MCF 10A (cell line): ENCODE data around the gene CDK4. TPM values are rescaled to one million over a fixed set of nuclear protein-coding genes. Genes with fewer than 3 reads are reported as not detected.

Experiments
- BruUV-seq: library from RNA; stranded (reverse); fragments of 400-500 nt; replicated peaks from 2 replicates; lab custom pipeline; 2021; lab: Mats Ljungman, UMichigan
- CTCF ChIA-PET: fragments of 300-600 bp; sonication (Branson Sonifier 250); formaldehyde crosslinking; extraction: SDS; loops from one replicate; lab custom pipeline; 2021; ENCODE audit warnings: antibody characterized with exemption, inconsistent platforms; lab: Yijun Ruan, JAX
- POLR2A ChIA-PET: fragments of 300-600, 350-650 bp; sonication (Branson Sonifier 250); formaldehyde crosslinking; extraction: SDS; loops from one replicate; lab custom pipeline; 2020; ENCODE audit warnings: antibody characterized with exemption, inconsistent platforms; lab: Yijun Ruan, JAX
- DNase-seq: peaks from one replicate; pipeline ENCODE4 v3.0.0-alpha.2; 2018; ENCODE audit not compliant: unreplicated experiment
- H3K27ac Mint-ChIP-seq: one replicate; pipeline ENCODE4 v1.8.0; 2022; ENCODE audit warnings: mild to moderate bottlenecking, low read depth, mixed read lengths; ENCODE audit not compliant: unreplicated experiment
- H3K27me3 Mint-ChIP-seq: one replicate; pipeline ENCODE4 v1.8.0; 2022; ENCODE audit warnings: mixed read lengths; ENCODE audit not compliant: insufficient read depth, unreplicated experiment
- H3K36me3 Mint-ChIP-seq: one replicate; pipeline ENCODE4 v1.8.0; 2022; ENCODE audit warnings: mild to moderate bottlenecking, moderate library complexity, mixed read lengths; ENCODE audit not compliant: insufficient read depth, unreplicated experiment
- H3K4me1 Mint-ChIP-seq: one replicate; pipeline ENCODE4 v1.8.0; 2022; ENCODE audit warnings: mixed read lengths; ENCODE audit not compliant: insufficient read depth, unreplicated experiment
- H3K4me3 Mint-ChIP-seq: one replicate; pipeline ENCODE4 v1.8.0; 2022; ENCODE audit warnings: mild to moderate bottlenecking, moderate library complexity, mixed read lengths; ENCODE audit not compliant: unreplicated experiment
- H3K9me3 Mint-ChIP-seq: one replicate; pipeline ENCODE4 v1.8.0; 2022; ENCODE audit warnings: mixed read lengths; ENCODE audit not compliant: unreplicated experiment
- CTCF ChIP-seq: fragments of 200-600 bp; IDR thresholded peaks from one replicate; pipeline ENCODE4 v1.8.0; 2022; ENCODE audit warnings: antibody characterized with exemption, mild to moderate bottlenecking; ENCODE audit not compliant: unreplicated experiment
- intact Hi-C: fragments of 100-400 bp; cut with micrococcal nuclease; formaldehyde crosslinking; loops from 2 replicates; pipeline ENCODE4 v1.14.1; 2022
- total RNA-seq: library from RNA; stranded (reverse); gene quantifications from 2 replicates; pipeline ENCODE4 v1.2.3, GENCODE V29; 2022

The CDK4 gene
- total RNA-seq, 1 experiment from 2014 or later = 123 TPM

- H3K27me3 Mint-ChIP-seq = no peaks in the 10 kb centered on the region
These were observed 13.0 kb upstream of the CDK4 start for GRCh38 chr12:57765003-57765697.

GRCh38 chr12:57764662-57765002 is 12.5 kb upstream of the CDK4 start:
- POLR2A ChIA-PET = interaction anchor here (0.6 to 1.5 kb wide), 11 partner anchors 8 to 674 kb away, joined by 3 to 9 read pairs (median 3); partner anchors contain the start of genes CDK4 and TSPAN31
- no peak for TF ChIP-seq CTCF
- no TSS peak for BruUV-seq

More at GRCh38 chr12:57765003-57765697, 13.0 kb upstream of the CDK4 start:
- TSS peak; percentile 30 for BruUV-seq
- Mint-ChIP-seq H3K9me3 (no peaks in the 10 kb centered on the region), H3K4me3 (peak overlapping the region; percentile 89), H3K36me3 (peaks cover 18% of the 10 kb centered on the region), H3K27ac (peak overlapping the region; percentile 89), H3K4me1 (peaks cover 25% of the 10 kb centered on the region)
- DNase-seq = peak; percentile 73
- ChIA-PET POLR2A (interaction anchor here (0.6 to 2.5 kb wide), 12 partner anchors 9 to 674 kb away, joined by 3 to 26 read pairs (median 3); partner anchors contain the start of genes CDK4, MARCHF9 and TSPAN31), CTCF (interaction anchor here (0.8 to 2.9 kb wide), 7 partner anchors 11 to 121 kb away, joined by 3 to 11 read pairs (median 5); partner anchors contain the start of genes CDK4 and TSFM)
- intact Hi-C loops = no loop called here
- peak; percentile 35 for TF ChIP-seq CTCF

GRCh38 chr12:57763881-57764661 is 12.0 kb upstream of the CDK4 start:
- peaks cover 20% of the 10 kb centered on the region for H3K4me1 Mint-ChIP-seq
- H3K27ac Mint-ChIP-seq = peak overlapping the region; percentile 89
- H3K4me3 Mint-ChIP-seq = peak overlapping the region; percentile 89
- no peaks in the 10 kb centered on the region for H3K9me3 Mint-ChIP-seq
- no TSS peak for BruUV-seq
- TF ChIP-seq CTCF = no peak
- intact Hi-C loops = no loop called here
- DNase-seq = no peak
- CTCF ChIA-PET = interaction anchor here (0.8 to 1.7 kb wide), 4 partner anchors 12 to 120 kb away, joined by 3 to 6 read pairs (median 4); partner anchors contain the start of gene CDK4
- no peaks in the 10 kb centered on the region for H3K27me3 Mint-ChIP-seq
- H3K36me3 Mint-ChIP-seq = peaks cover 18% of the 10 kb centered on the region
- POLR2A ChIA-PET = interaction anchor here (0.7 to 1.5 kb wide), 7 partner anchors 8 to 673 kb away, joined by 3 to 9 read pairs (median 3); partner anchors contain the start of genes CDK4 and TSPAN31

More at GRCh38 chr12:57764662-57765002, 12.5 kb upstream of the CDK4 start:
- intact Hi-C loops = no loop called here
- Mint-ChIP-seq H3K4me1 (peaks cover 20% of the 10 kb centered on the region), H3K9me3 (no peaks in the 10 kb centered on the region), H3K4me3 (peak overlapping the region; percentile 89), H3K27me3 (no peaks in the 10 kb centered on the region), H3K36me3 (peaks cover 18% of the 10 kb centered on the region), H3K27ac (peak overlapping the region; percentile 89)
- CTCF ChIA-PET = interaction anchor here (0.8 to 1.7 kb wide), 5 partner anchors 11 to 120 kb away, joined by 3 to 6 read pairs (median 5); partner anchors contain the start of gene CDK4
- DNase-seq = peak; percentile 32
